C4-2B (cell line): ENCODE results near the gene KCNAB3.

Source experiments
- H3K27ac ChIP-seq: fragments of 450-650 bp; 2 replicates; pipeline ENCODE4 v1.5.1; 2017
- ZFX ChIP-seq: fragments of 450-650 bp; IDR thresholded peaks from 2 replicates; pipeline ENCODE4 v1.6.1; 2017
- TF ChIP-seq, protein P1 (sequence below): fragments of 450-650 bp; conservative IDR thresholded peaks from 2 replicates; pipeline ENCODE4 v1.5.1; 2017; ENCODE audit warnings: mild to moderate bottlenecking

Gene KCNAB3

DNA sequence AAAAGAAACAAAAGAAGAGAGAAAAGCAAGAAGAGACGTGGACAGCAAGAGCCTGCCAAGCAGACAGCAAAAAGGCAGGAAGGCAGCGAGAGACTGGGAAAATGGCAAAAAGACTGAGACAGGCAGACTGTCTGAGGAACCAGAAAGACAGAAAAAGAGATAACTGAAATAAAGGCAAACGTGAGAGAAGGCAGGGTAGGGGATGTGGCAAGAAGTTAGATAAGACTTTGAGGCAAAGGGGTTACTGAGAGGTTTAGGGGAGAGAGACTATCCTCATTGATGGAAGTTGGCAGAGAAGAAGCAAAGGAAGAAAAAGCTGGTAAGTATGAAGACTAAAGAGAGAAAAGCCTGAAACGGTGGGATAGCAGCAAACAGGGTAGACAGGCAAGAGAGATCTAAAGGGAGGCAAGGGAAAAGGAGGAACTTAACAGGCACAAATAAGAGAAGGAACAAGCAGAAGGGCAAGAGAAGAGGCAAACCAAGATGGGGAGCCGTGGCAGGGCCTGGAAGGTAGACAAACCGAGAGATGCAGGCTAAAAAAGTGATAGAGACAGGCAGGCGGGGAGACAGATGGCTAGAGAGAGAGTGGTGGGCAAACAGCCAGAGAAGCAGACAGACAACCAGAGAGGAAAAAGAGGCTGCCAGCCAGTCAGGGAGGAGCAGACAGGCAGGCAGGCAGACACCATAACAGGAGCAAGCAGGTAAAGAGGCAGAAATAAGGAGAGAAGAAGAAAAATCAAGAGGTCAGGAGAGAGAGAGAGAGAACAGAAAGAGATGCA is 48.2 kb downstream of the KCNAB3 start:
- TF ChIP-seq, protein P1, sequence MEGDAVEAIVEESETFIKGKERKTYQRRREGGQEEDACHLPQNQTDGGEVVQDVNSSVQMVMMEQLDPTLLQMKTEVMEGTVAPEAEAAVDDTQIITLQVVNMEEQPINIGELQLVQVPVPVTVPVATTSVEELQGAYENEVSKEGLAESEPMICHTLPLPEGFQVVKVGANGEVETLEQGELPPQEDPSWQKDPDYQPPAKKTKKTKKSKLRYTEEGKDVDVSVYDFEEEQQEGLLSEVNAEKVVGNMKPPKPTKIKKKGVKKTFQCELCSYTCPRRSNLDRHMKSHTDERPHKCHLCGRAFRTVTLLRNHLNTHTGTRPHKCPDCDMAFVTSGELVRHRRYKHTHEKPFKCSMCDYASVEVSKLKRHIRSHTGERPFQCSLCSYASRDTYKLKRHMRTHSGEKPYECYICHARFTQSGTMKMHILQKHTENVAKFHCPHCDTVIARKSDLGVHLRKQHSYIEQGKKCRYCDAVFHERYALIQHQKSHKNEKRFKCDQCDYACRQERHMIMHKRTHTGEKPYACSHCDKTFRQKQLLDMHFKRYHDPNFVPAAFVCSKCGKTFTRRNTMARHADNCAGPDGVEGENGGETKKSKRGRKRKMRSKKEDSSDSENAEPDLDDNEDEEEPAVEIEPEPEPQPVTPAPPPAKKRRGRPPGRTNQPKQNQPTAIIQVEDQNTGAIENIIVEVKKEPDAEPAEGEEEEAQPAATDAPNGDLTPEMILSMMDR: no peak
- TF ChIP-seq ZFX: no peak
- no peak overlapping the region for H3K27ac ChIP-seq

DNA sequence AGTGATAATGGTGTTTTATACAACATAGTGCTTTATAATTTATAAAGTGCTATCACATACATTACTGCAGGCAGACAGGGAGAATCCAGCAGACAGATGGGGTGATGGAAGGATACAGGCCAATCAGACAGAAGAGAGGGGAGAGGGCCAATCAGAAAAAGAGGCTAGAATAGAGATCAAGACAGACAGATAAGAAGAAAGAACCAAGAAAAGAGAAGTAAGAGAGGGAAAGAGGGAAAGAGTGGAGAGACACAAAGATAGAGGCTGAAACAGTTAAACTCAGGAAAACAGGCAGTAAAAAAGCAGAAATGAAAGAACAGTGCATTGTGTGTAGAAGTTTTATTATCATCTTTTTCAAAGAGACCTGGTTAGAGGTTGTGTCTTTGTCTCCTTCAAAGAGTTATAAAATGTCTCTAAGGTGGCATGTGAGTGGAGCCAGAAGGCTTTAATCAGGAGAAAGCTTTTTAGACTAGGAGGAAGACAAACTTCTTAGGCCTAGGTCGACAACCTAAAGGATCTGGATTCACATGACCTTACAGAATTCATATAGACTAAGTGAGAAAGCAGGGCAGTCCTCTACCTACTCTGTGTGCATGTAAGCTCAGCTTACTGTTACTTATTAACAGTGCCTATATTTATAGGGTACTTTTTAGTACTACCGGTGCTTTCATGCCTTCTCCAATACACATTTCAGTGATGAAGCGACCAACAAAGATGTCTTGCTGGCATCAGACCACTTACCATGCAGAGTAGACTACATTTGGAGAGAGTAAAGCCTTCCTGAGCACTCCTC is 49.4 kb downstream of the KCNAB3 start:
- H3K27ac ChIP-seq: no peak overlapping the region
- TF ChIP-seq ZFX: no peak
- TF ChIP-seq, protein P1: no peak

DNA sequence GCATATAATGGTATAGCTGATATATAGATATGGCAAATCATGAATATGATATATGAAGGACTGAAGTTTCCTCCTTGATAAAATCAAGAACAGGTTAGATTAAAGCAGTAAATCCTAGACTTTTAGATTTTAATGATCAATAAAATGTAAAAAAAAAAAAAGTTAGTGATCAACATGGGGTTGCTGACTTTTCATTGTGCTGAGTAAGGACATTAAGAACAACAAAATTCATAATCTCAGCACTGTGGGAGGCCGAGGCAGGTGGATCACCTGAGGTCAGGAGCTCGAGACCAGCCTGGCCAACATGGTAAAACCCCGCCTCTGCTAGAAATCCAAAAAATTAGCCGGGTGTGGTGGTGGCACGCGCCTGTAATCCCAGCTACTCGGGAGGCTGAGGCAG is 51.4 kb downstream of the KCNAB3 start:
- no peak for TF ChIP-seq ZFX
- TF ChIP-seq, protein P1: no peak
- no peak overlapping the region for H3K27ac ChIP-seq

DNA sequence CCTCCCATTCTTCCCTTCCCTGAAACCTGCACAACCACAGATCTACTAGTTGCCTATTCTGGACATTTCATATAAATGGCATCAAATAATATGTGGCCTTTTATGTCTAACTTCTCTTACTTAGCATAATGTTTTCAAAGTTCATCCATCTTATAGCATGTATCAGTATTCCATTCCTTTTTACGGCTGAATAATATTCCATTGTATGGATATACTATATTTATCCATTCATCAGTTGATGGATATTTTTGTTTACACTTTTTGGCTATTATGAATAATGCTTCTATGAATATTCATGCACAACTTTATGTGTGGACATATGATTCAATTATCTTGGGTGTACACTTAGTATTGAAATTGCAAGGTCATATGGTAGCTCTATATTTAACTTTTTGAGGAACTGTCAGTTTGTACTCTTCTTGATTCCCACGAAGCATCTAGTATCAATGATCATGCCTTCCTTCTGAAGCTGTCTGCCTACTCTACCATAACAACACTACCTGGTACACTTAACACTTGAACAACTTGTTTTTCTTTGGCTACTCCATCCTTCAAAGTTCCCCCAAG is 53.8 kb downstream of the KCNAB3 start:
- TF ChIP-seq, protein P1: no peak
- TF ChIP-seq ZFX: no peak
- no peak overlapping the region for H3K27ac ChIP-seq

DNA sequence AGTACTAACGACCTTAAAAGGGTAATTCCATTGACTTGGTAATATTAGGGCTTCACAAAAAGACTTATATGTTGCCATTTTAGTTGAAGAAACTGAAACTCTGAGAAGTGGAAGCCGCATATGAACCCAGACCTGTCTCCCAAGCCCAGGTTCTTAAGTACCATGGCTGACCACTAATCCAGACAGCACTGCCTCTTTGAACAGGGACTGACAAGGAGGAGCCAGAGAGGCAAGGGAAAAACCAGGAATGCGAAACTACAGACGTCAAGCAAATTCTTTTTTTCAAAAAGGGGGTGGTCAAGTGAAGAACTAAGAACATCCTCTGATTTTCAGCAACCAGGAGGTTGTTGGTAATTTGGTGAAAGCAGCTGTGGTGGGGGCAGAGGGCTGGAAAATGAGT is 56.6 kb downstream of the KCNAB3 start:
- no peak overlapping the region for H3K27ac ChIP-seq
- TF ChIP-seq ZFX: no peak
- TF ChIP-seq, protein P1: no peak
